SJCRH30 (cell line): Measurements from ENCODE around the gene COA7. TPM values are rescaled to one million over a fixed set of nuclear protein-coding genes. Genes with fewer than 3 reads are reported as not detected.
"Not testable (repeated sequence)": the region's sequence is repeated elsewhere in the genome, so short reads cannot be mapped to it uniquely, and the experiment has no call there.

Source experiments
- DNase-seq, 2 experiments: peaks; one replicate each; pipeline ENCODE4 v3.0.0-alpha.2; 2015 to 2020
- H3K27ac ChIP-seq: fragments of 250-450 bp; sonication (Bioruptor Pico); 2 replicates; pipeline ENCODE4 v1.5.1; 2020; ENCODE audit warnings: mild to moderate bottlenecking, moderate library complexity
- H3K27me3 ChIP-seq: fragments of 250-450 bp; sonication (Bioruptor Pico); 2 replicates; pipeline ENCODE4 v1.5.1; 2020; ENCODE audit warnings: mild to moderate bottlenecking, moderate library complexity
- H3K36me3 ChIP-seq: fragments of 250-450 bp; sonication (Bioruptor Pico); 2 replicates; pipeline ENCODE4 v1.5.1; 2020; ENCODE audit warnings: mild to moderate bottlenecking, moderate library complexity
- H3K4me1 ChIP-seq: fragments of 250-450 bp; sonication (Bioruptor Pico); 2 replicates; pipeline ENCODE4 v1.5.1; 2020; ENCODE audit warnings: mild to moderate bottlenecking, moderate library complexity
- H3K4me3 ChIP-seq: fragments of 250-450 bp; sonication (Bioruptor Pico); 2 replicates; pipeline ENCODE4 v1.5.1; 2020; ENCODE audit warnings: mild to moderate bottlenecking, moderate library complexity
- H3K9me3 ChIP-seq: fragments of 250-450 bp; sonication (Bioruptor Pico); replicated peaks from 2 replicates; pipeline ENCODE4 v1.5.1; 2020; ENCODE audit warnings: mild to moderate bottlenecking, moderate library complexity
- total RNA-seq: library from RNA; depleted of rRNA; stranded (reverse); fragments of >200 nt; shearing (Covaris generic); gene quantifications from 2 replicates; pipeline ENCODE4 v1.2.3, GENCODE V29; 2014; rRNA removed

The COA7 gene
- 22.7 and 23.1 TPM in 2 replicates for total RNA-seq

GRCh38 chr1:52697795-52698674 is at the start of gene COA7:
Gene COA7 (minus strand): TSS chr1:52698347. CDS start chr1:52698326, 21 bp downstream.
- Histone ChIP-seq H3K36me3 (peaks cover 3% of the 10 kb centered on the region; the same call in 1 of the 2 replicates), H3K27ac (peak within 1 kb of the TSS; percentile 73), H3K4me1 (no peaks in the 10 kb centered on the region), H3K4me3 (peak within 1 kb of the TSS; percentile 84), H3K27me3 (no peaks in the 10 kb centered on the region), H3K9me3 (no peaks in the 10 kb centered on the region; the same call in 1 of the 2 replicates)
- DNase-seq, result peak; percentile 86 to 90

DNA sequence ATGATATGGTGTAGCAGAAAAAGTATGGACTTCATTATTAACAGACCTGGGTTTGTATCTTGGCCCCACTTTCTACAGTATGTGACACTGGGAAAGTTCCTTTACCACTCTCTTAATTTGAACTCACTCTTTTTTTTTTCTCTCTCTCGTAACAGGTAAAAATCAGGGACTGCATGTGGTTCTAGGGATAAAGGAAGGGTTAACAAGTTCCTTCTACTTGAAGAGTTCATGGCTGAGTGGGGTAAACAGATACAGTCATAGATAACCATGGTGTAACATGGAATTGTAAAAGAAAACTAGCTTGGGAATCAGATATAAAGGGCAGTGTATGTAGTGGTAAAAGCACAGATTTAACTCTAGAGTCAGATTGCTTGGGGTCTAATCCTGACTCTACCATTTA is 49.3 kb upstream of the COA7 start:
- Histone ChIP-seq H3K9me3 (no peaks in the 10 kb centered on the region), H3K4me3 (no peak overlapping the region), H3K27me3 (no peaks in the 10 kb centered on the region), H3K4me1 (peaks cover 2% of the 10 kb centered on the region; the same call in 1 of the 2 replicates), H3K36me3 (no peaks in the 10 kb centered on the region), H3K27ac (no peak overlapping the region)
- no peak for DNase-seq

DNA sequence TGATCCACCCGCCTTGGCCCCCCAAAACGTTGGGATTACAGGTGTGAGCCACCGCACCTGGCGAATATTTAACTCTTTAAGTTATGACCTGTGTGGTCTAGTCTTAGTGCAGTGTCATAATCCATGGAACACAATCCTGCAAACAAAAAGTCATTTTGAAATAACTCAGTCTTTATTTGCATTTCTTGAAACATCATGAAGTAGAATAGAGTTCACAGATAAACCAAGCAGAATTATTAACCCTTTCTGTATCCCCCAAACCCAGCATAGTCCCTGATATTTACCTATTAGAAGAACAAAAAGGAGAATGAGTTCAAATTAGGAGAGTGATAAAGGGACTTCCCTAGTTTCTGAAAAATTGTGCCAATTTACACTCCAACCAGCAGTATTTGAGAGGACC is 48.0 kb upstream of the COA7 start:
- H3K27me3 ChIP-seq, result no peaks in the 10 kb centered on the region
- H3K4me1 ChIP-seq, result no peaks in the 10 kb centered on the region
- no peak overlapping the region for H3K27ac ChIP-seq
- 0 out of 2 replicates have a peak, but pooled peaks cover 2% of the 10 kb centered on the region for H3K36me3 ChIP-seq
- DNase-seq, result no peak
- no peaks in the 10 kb centered on the region for H3K9me3 ChIP-seq
- no peak overlapping the region for H3K4me3 ChIP-seq

DNA sequence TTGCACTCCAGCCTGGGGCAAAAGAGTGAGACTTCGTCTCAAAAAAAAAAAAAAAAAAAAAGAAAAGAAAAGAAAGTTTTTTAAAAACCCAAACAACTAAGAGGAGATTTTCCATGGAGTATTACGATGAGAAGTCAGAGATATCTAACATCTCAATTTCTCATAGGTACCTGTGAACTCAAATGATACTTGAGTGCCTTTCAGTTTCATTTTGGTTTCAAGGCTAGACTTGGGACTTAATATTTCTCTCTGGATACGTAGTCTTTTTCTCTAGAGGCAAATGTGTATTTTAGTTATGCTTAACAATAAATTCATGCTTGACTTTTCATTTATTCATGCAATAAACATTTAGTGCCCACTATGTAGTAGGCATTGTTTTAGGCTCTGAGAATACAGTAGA is 43.1 kb upstream of the COA7 start:
- H3K27me3 ChIP-seq, result no peaks in the 10 kb centered on the region
- no peak for DNase-seq
- H3K4me3 ChIP-seq, result no peak overlapping the region
- no peaks in the 10 kb centered on the region for H3K9me3 ChIP-seq
- 0 out of 2 replicates have a peak, but pooled peaks cover 4% of the 10 kb centered on the region for H3K36me3 ChIP-seq
- H3K4me1 ChIP-seq, result no peaks in the 10 kb centered on the region
- no peak overlapping the region for H3K27ac ChIP-seq

- DNase-seq, result no peak
- H3K27me3 ChIP-seq, result no peaks in the 10 kb centered on the region
- no peak overlapping the region for H3K27ac ChIP-seq
- H3K4me3 ChIP-seq, result no peak overlapping the region
- 0 out of 2 replicates have a peak, but pooled peaks cover 4% of the 10 kb centered on the region for H3K36me3 ChIP-seq
- no peaks in the 10 kb centered on the region for H3K4me1 ChIP-seq
- no peaks in the 10 kb centered on the region for H3K9me3 ChIP-seq
These were observed 41.7 kb upstream of the COA7 start for GRCh38 chr1:52739699-52740467.

DNA sequence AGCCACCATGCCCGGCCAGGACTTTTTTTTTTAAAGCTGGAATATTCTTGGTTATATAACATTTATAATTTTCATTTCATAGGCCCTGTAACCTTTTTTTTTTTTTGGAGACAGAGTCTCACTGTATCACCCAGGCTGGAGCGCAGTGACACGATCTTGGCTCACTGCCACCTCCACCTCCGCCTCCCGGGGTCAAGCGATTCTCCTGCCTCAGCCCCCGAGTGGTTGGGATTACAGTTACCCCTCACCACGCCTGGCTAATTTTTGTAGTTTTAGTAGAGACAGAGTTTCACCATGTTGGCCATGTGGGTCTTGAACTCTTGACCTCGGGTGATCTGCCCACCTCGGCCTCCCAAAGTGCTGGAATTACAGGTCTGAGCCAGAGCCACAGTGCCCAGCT is 40.7 kb upstream of the COA7 start:
- no peak for DNase-seq
- Histone ChIP-seq H3K36me3 (0 out of 2 replicates have a peak, but pooled peaks cover 4% of the 10 kb centered on the region), H3K9me3 (no peaks in the 10 kb centered on the region), H3K4me3 (no peak overlapping the region), H3K27me3 (no peaks in the 10 kb centered on the region), H3K4me1 (no peaks in the 10 kb centered on the region), H3K27ac (no peak overlapping the region)

GRCh38 chr1:52738148-52738547 is 40.0 kb upstream of the COA7 start:
- no peak for DNase-seq
- H3K4me3 ChIP-seq, result no peak overlapping the region
- H3K36me3 ChIP-seq, result 0 out of 2 replicates have a peak, but pooled peaks cover 4% of the 10 kb centered on the region
- no peaks in the 10 kb centered on the region for H3K4me1 ChIP-seq
- no peaks in the 10 kb centered on the region for H3K9me3 ChIP-seq
- H3K27me3 ChIP-seq, result no peaks in the 10 kb centered on the region
- no peak overlapping the region for H3K27ac ChIP-seq

DNA sequence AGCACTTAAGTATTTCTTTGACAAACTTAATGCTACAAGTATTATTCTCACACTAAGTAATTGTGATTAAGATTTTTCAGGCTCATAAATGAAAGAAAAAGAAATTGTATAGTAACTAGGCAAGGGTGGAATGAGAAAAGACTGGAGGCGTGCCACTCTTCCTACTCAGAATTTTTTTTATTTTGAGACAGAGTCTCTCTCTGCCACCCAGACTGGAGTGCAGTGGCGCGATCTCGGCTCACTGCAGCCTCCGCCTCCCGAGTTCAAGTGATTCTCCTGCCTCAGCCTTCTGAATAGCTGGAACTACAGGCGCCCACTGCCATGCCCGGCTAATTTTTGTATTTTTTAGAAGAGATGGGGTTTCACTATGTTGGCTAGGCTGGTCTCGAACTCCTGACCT is 37.2 kb upstream of the COA7 start:
- not testable (repeated sequence) for H3K36me3 ChIP-seq, DNase-seq, H3K27ac ChIP-seq, H3K9me3 ChIP-seq, H3K4me3 ChIP-seq, H3K27me3 ChIP-seq, H3K4me1 ChIP-seq

- H3K4me1 ChIP-seq, result no peaks in the 10 kb centered on the region
- H3K27me3 ChIP-seq, result no peaks in the 10 kb centered on the region
- H3K9me3 ChIP-seq, result no peaks in the 10 kb centered on the region
- no peak overlapping the region for H3K27ac ChIP-seq
- no peak overlapping the region for H3K4me3 ChIP-seq
- H3K36me3 ChIP-seq, result no peaks in the 10 kb centered on the region
- no peak for DNase-seq
These were observed 35.2 kb upstream of the COA7 start for GRCh38 chr1:52733368-52733767.

DNA sequence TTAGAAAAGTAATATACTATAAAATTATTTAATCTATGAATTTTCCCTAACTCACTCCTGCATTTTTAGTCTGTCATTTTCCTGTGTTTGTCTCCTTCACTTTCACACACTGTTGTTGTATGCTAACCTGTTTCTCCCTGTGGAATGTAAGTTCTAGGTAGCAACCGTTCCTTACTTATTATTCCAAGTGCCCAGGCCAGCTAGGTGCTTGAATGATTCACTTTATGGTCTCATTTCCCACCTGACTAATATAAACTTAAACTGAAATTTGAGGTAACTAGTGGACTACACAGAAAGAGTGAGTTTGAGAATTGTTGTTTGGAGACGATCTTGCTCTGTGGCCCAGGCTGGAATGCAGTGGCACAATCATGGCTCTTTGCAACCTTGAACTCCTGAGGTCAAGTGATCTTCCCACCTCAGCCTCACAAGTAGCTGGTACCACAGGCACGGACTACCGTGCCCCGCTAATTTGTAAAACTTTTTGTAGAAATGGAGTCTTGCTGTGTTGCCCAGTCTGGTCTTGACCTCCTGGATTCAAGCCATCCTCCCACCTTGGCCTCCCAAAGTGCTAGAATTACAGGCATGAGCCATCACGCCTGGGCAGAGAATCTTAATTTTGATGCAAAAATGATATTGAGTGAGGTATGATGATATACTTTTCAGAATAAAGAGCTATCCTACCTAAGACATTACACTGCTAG is 30.0 kb upstream of the COA7 start:
- Histone ChIP-seq H3K27ac (no peak overlapping the region), H3K27me3 (peaks cover 4% of the 10 kb centered on the region; the same call in 1 of the 2 replicates), H3K9me3 (no peaks in the 10 kb centered on the region), H3K4me3 (no peak overlapping the region; the same call in 1 of the 2 replicates), H3K4me1 (no peaks in the 10 kb centered on the region), H3K36me3 (no peaks in the 10 kb centered on the region)
- DNase-seq, result no peak

DNA sequence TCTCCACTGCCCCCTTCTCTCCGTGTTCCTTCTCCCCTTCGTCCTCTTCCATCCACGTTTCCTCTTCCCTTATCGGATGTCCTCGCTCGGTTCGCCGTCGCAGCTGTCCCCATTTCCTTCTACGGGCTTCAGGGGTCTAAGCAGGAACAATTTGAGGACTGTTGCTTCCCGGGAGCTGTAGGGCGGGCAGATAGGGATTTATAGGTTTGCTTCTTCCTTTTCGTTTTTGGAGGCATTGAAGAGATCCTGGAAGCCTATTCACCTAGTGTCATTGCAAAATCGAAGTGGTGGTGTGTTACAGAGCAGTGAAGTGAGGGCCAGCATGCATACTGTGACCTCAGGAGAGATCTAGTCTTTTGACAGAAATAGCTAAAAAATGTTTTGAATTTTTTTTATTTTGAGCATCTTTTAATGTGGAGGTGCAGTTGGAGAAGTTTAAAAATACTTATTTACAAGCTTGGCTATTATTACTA is 29.0 kb upstream of the COA7 start:
- no peaks in the 10 kb centered on the region for H3K36me3 ChIP-seq
- H3K4me1 ChIP-seq, result no peaks in the 10 kb centered on the region
- H3K4me3 ChIP-seq, result peak overlapping the region; percentile 93
- H3K27ac ChIP-seq, result peak overlapping the region; percentile 48
- H3K9me3 ChIP-seq, result no peaks in the 10 kb centered on the region
- DNase-seq, result peak; percentile 64 to 78
- peaks cover 4% of the 10 kb centered on the region; the same call in 1 of the 2 replicates for H3K27me3 ChIP-seq

DNA sequence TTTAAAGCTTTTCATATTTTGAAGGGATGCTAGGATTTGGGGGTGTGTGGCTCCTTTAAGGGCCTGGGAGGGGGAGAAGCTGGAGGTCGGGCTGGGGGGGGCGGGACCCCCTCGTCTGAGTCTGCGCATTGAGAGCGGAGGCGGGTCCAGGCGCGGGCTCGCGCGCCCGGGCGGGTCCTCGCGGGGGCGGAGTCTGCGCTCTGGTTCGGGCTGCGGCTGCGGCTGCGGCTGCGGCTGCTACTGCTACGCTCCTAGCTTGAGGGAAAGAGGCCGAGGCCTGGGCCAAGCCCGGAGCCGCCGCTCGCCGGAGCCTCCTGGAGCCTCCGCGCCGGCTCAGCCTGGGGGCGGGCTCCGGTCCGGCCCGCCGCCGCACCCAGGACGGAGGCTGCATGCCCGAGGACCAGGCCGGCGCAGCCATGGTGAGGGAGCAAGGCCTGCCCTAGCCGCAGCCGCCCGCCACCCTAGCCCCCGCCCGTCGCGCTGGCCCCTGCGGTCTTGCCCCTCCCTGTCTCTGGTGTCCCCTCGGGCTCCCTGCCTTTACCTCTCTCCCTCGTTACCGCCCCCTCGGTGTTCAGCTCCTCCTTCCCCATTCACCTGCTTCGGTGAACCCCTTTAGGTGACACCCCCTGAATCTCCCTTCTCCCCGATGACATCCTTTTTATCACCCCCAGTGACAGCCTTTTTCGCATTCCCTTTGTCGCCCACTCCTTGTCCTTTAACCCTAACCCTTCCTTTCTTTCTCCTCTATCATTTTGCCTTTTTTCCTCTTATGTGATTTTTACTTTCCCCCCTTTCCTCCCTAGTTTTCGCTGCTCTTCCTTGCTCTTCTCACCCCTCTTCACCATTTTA is 28.3 kb upstream of the COA7 start, which contains the start of gene ZYG11B:
ZYG11B (plus strand) TSS at position 189 of the 849 bp plus-strand sequence; CDS start at position 390, 201 bp downstream.
- peak within 1 kb of the TSS; percentile 48 for H3K27ac ChIP-seq
- peak; percentile 93 to 94 for DNase-seq
- H3K27me3 ChIP-seq, result peaks cover 4% of the 10 kb centered on the region; the same call in 1 of the 2 replicates
- no peaks in the 10 kb centered on the region for H3K9me3 ChIP-seq
- H3K4me3 ChIP-seq, result peak within 1 kb of the TSS; percentile 93
- no peaks in the 10 kb centered on the region for H3K4me1 ChIP-seq
- no peaks in the 10 kb centered on the region for H3K36me3 ChIP-seq

DNA sequence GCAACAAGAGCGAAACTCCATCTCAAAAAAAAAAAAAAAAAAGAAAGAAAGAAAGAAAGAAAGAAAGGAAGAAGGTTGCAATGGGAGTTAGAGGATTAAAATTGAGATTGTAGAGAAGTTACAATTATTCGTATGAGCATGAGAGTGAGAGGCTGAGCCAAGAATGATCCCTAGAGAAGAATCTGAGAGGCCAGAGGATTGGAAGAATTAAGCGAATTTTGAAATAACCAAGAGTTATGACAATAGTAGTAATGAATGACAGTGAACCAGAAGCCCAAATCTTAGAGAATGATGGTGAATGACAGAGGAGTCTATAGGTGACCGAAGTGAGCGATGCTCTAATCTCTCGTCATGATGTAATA is 27.7 kb upstream of the COA7 start:
- no peak overlapping the region for H3K27ac ChIP-seq
- no peak for DNase-seq
- H3K4me1 ChIP-seq, result no peaks in the 10 kb centered on the region
- no peaks in the 10 kb centered on the region for H3K9me3 ChIP-seq
- H3K36me3 ChIP-seq, result no peaks in the 10 kb centered on the region
- peak overlapping the region; percentile 93 for H3K4me3 ChIP-seq
- peaks cover 4% of the 10 kb centered on the region; the same call in 1 of the 2 replicates for H3K27me3 ChIP-seq
